GM18951 (cell line): Measurements from ENCODE around the gene EFNA3.

Experiments
- POLR2A ChIP-seq: IDR thresholded peaks from 4 replicates; pipeline ENCODE4 v1.6.1; 2011; ENCODE audit warnings: mild to moderate bottlenecking; ENCODE audit not compliant: insufficient read length, insufficient read depth; ENCODE audit errors: extremely low read depth
- in situ Hi-C: fragments of 300-500 bp; cut with MboI; formaldehyde crosslinking; loops from one replicate; pipeline ENCODE4 v1.12.0; 2022; ENCODE audit warnings: low sequenced_read_pairs, mixed read lengths, inconsistent platforms; ENCODE audit not compliant: unreplicated experiment

Gene EFNA3

DNA sequence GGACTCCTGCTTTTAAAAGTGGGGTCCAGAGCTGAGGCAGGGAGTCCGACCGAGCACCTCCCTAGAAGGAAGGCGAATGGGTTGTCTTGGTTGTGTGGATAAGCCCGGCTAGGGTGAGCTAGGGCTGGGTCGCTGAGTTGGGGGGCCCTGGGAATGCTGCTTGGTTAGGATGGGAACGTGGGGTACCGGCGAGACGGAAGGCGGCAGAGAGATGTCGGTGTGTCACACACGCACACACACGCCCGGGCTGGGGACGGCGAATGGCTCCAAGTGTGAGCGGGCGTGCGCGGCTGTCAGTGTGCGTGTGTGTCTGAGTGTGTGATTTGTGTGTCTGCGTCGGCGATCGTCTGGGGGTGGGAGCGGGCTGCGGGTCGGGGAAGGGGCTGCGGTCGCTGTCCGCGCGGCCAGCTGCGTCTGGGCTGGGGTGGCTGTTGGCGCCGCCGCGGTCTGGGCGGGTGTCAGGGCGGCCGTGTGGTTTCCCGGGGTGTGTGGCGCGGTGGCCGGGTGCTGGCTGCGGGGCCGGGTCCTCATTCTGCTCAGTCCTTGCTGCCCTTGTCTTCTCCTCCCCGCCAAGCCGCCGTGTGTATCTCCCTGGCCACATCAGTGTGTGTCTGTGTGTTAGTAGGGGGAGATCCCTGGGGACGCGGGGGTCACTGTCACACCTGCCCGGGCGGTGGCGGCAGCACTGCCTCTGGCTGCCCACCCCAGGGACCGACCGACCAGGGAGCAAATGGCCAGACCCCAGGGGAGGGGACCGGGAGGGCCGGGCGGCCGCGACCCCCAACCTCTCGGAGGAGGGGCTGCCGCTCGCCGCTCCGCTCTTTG, 1.1 kb downstream of the EFNA3 start:
- in situ Hi-C loops: loop anchor here (10.0 kb wide), 1 partner anchor 515 kb away; the partner anchor contains the start of gene CHRNB2
- no peak for TF ChIP-seq POLR2A

GRCh38 chr1:155080312-155081228, 1.9 kb downstream of the EFNA3 start:
- in situ Hi-C loops: no loop called here

GRCh38 chr1:155081472-155082300, 3.0 kb downstream of the EFNA3 start:
- TF ChIP-seq POLR2A: no peak
- in situ Hi-C loops: no loop called here

More at GRCh38 chr1:155080312-155081228, 1.9 kb downstream of the EFNA3 start:
- no peak for TF ChIP-seq POLR2A

DNA sequence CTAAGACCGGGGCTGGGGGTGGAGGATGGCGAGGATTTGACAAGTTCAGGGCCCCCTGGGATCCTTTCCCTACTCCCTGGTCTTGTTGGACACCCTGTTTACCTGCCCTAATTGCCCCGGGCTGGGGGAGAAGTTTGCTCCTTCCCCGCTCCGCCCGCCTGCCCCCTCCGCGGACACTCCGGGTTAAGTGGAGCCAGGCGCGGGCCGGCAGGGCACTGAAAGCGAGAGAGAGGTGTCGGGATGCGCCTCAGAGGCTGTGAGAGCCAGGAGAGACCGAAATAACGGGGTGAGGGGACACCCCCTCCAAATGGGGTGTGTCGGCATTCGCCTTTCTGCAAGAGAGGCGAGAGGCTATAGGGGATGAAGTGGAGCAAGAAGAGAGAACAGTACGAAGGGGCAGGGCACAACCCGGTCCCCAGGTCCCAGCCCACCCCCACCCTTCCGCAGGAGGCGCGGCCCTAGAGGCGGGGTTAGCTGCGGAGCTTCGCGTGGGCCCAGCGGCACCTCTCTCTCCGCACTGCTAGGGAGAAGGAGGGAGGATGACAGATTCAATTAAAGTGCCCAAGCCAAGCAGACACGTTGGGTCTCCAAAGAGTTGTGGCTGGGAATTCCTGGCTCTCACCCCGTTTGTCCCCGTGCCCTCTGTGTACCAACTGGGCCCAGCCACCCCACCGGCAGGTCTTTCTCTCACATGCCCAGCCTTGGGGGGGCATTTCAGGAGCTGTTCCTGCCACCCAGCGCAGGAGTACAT, 3.8 kb downstream of the EFNA3 start:
- in situ Hi-C loops: no loop called here
- no peak for TF ChIP-seq POLR2A

GRCh38 chr1:155083052-155083541, 4.5 kb downstream of the EFNA3 start:
- no peak for TF ChIP-seq POLR2A
- in situ Hi-C loops: no loop called here

DNA sequence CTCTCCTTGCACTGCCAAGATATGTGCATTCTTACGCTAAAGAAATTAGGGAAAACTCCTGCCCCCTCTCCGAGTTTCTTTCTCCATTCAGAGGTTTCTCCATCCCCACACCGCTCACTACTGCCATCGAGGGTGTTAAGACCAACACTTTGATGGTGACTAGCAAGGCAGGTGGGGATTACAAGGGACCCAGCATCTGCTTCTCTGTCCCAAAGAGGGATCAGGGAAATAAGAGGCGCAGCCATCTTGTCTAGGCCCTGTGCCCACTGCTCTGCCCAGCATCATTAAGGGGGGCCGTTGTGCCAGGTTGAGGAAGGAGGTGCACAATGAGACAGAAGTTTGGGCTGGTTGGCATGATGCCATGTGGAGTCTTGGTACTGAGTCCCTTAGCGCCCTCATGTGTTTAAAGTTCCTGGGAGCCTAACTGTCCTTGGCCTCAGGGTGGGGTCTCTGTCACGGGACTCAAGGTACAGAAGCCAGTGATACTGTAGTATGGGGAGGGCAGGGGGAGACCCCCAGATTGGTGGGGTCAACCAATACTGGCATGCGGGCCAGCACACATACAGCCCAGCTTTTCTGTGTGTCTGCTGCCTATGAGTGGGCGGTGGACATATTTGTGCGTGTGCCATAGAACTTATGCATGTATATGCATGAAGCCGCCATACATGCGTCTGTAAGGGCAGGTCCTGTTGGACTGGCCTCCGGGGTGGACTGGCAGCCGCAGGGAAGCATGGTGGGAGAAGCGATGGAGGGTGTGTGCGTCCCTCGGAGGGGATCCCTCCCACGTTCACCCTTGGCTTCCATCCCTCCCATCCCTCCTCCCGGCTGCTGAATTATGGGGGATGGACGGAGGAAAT, 5.5 kb downstream of the EFNA3 start:
- in situ Hi-C loops: no loop called here
- no peak for TF ChIP-seq POLR2A

DNA sequence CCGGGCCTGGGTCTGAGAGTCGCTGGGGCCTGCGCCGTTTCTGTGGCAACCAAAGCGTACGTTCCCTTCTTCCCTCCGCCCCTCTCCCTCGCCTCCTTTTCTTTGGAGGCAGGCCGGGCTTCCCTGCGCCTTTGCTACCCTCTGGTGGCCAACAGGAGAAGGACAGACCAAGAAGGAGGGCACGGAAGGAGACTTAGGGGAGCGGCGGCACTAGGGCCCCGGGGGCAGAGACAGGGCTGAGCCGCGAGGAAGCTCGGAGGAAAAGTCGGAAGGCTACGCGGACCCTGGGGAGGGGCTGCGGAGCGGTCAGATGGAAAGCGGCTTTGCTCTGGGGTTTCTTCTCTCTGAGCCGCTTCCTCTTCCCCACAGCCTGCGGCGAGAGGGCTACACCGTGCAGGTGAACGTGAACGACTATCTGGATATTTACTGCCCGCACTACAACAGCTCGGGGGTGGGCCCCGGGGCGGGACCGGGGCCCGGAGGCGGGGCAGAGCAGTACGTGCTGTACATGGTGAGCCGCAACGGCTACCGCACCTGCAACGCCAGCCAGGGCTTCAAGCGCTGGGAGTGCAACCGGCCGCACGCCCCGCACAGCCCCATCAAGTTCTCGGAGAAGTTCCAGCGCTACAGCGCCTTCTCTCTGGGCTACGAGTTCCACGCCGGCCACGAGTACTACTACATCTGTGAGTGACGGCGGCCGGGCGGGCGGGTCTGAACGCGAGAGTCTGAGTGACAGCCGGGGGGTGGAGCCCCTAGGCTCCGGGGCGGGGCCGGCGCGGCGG, 6.3 kb downstream of the EFNA3 start:
- in situ Hi-C loops: loop anchor here (5.0 kb wide), 1 partner anchor 87 kb away; the partner anchor contains the start of genes KRTCAP2 and TRIM46
- TF ChIP-seq POLR2A: peak; percentile 58

DNA sequence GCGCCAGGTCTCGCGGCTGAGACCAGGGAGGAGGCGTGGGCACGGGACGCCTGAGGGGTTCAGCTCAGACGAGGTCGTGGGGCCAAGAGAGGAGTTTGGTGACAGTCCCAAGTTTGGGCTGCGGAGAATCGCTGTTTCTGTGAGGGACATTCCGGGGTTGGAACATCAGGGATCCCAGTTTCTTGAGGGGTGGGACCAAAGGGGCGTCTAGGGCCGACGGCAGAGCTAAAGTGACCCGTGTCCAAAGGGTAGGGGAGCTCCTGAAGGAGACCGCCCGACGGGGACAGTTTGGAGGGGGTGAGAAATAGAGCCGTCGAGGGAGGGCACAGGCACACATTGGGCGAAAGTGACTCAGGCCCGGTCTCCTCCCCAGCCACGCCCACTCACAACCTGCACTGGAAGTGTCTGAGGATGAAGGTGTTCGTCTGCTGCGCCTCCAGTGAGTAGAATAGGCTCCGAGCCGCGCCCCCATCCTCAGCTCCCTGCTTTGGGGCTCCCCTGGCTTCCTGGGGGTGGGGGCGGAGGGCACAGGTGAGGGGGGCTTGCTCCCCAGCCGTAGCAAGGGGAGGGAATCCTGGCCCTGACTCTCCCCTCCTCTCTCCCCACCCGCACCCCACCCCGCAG, 7.0 kb downstream of the EFNA3 start:
- in situ Hi-C loops: loop anchor here (5.0 kb wide), 1 partner anchor 87 kb away; the partner anchor contains the start of genes KRTCAP2 and TRIM46
- no peak for TF ChIP-seq POLR2A

GRCh38 chr1:155086128-155086741, 7.6 kb downstream of the EFNA3 start:
- TF ChIP-seq POLR2A: no peak
- in situ Hi-C loops: loop anchor here (5.0 kb wide), 1 partner anchor 86 kb away; the partner anchor contains the start of genes KRTCAP2 and TRIM46
